ENCODE data around the gene SUGCT.
A peak's percentile ranks its signal among the peaks of the same experiment; 100 is the strongest.

SUGCT gene

GRCh38 chr7:40833888-40834234 is 699.1 kb downstream of the SUGCT start:
- TF ChIP-seq CTCF (conservative IDR thresholded peaks at IDR 0.05), result peak; percentile 64
- no peak overlapping the region for H3K27ac ChIP-seq

- TF ChIP-seq CTCF (conservative IDR thresholded peaks at IDR 0.05), result no peak
Measured at GRCh38 chr7:40836218-40836617, 701.4 kb downstream of the SUGCT start.

GRCh38 chr7:40839881-40840280 is 705.1 kb downstream of the SUGCT start:
- TF ChIP-seq CTCF (conservative IDR thresholded peaks at IDR 0.05), result no peak

More at GRCh38 chr7:40836218-40836617, 701.4 kb downstream of the SUGCT start:
- H3K27ac ChIP-seq, result no peak overlapping the region

GRCh38 chr7:40840990-40841389 is 706.2 kb downstream of the SUGCT start:
- no peak overlapping the region for H3K27ac ChIP-seq
- no peak for TF ChIP-seq CTCF (conservative IDR thresholded peaks at IDR 0.05)

More at GRCh38 chr7:40839881-40840280, 705.1 kb downstream of the SUGCT start:
- H3K27ac ChIP-seq, result no peak overlapping the region

- H3K27ac ChIP-seq, result no peak overlapping the region
- no peak for TF ChIP-seq CTCF (conservative IDR thresholded peaks at IDR 0.05)
Measured at GRCh38 chr7:40842641-40843040, 707.8 kb downstream of the SUGCT start.

- no peak overlapping the region for H3K27ac ChIP-seq
- no peak for TF ChIP-seq CTCF (conservative IDR thresholded peaks at IDR 0.05)
Measured at GRCh38 chr7:40843338-40843985, 708.7 kb downstream of the SUGCT start.

- no peak for TF ChIP-seq CTCF (conservative IDR thresholded peaks at IDR 0.05)
Measured at GRCh38 chr7:40845943-40846342, 711.1 kb downstream of the SUGCT start.

More at GRCh38 chr7:40845943-40846342, 711.1 kb downstream of the SUGCT start:
- H3K27ac ChIP-seq, result no peak overlapping the region
